NCI-H2196 treated with DMSO at 0.1 percent for 48 hours (cell line): ENCODE results near the gene LITAF.
"Not testable (repeated sequence)": the region's sequence is repeated elsewhere in the genome, so short reads cannot be mapped to it uniquely, and the experiment has no call there.

Source experiments
- DNase-seq: peaks from one replicate; lab custom pipeline; 2025; ENCODE audit not compliant: unreplicated experiment; lab: John Stamatoyannopoulos, UW

Gene LITAF

GRCh38 chr16:11524098-11524760, 62.5 kb downstream of the LITAF start:
- no peak for DNase-seq

- no peak for DNase-seq
Observed at GRCh38 chr16:11521055-11521454, 65.7 kb downstream of the LITAF start.

GRCh38 chr16:11520442-11520841, 66.3 kb downstream of the LITAF start:
- no peak for DNase-seq

GRCh38 chr16:11517961-11518360, 68.8 kb downstream of the LITAF start:
- no peak for DNase-seq

- DNase-seq: no peak
Observed at GRCh38 chr16:11515540-11516430, 70.9 kb downstream of the LITAF start.

GRCh38 chr16:11514283-11514682, 72.4 kb downstream of the LITAF start:
- no peak for DNase-seq

GRCh38 chr16:11513366-11513765, 73.4 kb downstream of the LITAF start:
- DNase-seq: not testable (repeated sequence)

- DNase-seq: no peak
Observed at GRCh38 chr16:11511801-11512200, 74.9 kb downstream of the LITAF start.

- DNase-seq: no peak
Observed at GRCh38 chr16:11511328-11511727, 75.4 kb downstream of the LITAF start.

GRCh38 chr16:11510178-11510973, 76.3 kb downstream of the LITAF start:
- no peak for DNase-seq

- no peak for DNase-seq
Observed at GRCh38 chr16:11507991-11508390, 78.7 kb downstream of the LITAF start.

GRCh38 chr16:11507350-11507749, 79.4 kb downstream of the LITAF start:
- no peak for DNase-seq

- no peak for DNase-seq
Observed at GRCh38 chr16:11506741-11507305, 79.9 kb downstream of the LITAF start.

GRCh38 chr16:11504261-11504660, 82.5 kb downstream of the LITAF start:
- not testable (repeated sequence) for DNase-seq

- no peak for DNase-seq
Observed at GRCh38 chr16:11503566-11503965, 83.2 kb downstream of the LITAF start.

GRCh38 chr16:11502239-11502638, 84.5 kb downstream of the LITAF start:
- no peak for DNase-seq

GRCh38 chr16:11501632-11502031, 85.1 kb downstream of the LITAF start:
- no peak for DNase-seq

- DNase-seq: no peak
Observed at GRCh38 chr16:11500700-11501346, 85.9 kb downstream of the LITAF start.

- DNase-seq: peak; percentile 16
Observed at GRCh38 chr16:11499295-11500089, 87.2 kb downstream of the LITAF start.

GRCh38 chr16:11498683-11499082, 88.0 kb downstream of the LITAF start:
- DNase-seq: no peak
